Measurements from ENCODE around the gene ZNF281.
"Not testable (repeated sequence)": the region's sequence is repeated elsewhere in the genome, so short reads cannot be mapped to it uniquely, and the experiment has no call there.

Gene ZNF281

DNA sequence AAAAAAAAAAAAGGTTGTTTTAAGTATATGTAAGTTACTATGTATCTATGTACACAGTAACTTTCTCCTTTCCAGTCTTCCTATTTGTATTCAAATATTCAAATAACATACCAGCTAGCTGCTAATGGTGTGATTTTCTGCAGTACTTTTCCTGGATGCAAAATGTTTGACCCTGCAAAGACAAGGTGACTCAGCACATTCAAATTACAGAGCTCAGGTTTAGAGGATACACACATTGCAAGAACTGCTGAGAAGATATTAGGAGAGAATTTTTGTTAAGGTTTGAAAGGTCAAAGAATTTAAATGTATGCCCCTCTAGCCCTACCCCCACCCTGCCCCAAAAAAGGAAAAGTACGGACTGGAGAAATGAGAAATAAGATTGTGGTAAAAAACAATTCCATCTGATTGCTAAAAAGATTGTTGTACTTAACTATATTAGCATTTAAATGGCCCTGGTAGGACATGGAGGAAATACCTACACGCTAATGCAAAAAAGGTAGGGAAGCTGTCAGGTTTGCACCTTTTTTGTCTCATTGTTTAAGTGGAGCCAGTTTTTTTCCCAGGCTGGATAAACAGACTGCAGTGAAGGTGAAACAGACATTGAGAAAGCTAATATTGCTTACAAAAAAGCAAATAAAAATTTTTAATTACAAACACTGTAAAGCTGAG lies 45.6 kb downstream of the ZNF281 start:
- no peak for DNase-seq (ENCODE audit: low spot score)

DNA sequence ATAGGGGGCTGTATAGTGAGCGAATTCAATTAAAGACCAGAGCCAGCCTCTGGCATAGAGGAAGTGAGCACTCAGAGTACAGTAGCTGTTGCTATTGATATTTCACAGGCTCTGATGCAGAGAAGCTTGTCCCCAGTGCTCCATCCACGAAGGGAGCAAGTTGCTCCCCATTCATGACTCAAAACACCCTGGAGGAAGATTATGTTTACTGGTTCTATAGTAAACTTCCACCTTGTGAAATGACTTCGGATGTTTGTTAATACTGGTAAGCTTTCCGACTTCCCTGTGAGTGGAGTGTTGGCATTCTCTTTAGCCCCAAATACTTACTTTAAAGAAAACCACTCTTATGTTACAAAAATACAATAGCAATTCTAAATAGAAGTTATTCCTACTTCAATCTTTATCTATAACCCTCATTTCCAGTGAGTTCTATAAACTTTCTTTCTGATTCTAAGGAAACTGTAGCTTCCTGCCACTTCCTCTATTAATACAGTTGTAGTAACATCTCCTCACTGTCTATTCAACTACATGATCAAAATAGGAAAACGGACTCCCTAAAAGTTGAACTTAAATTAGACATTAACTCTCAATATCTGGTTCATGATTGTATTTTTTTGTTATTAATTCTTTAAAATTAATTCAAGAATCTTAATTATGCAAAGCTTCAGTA lies 46.4 kb downstream of the ZNF281 start:
- DNase-seq (ENCODE audit: low spot score): no peak

DNA sequence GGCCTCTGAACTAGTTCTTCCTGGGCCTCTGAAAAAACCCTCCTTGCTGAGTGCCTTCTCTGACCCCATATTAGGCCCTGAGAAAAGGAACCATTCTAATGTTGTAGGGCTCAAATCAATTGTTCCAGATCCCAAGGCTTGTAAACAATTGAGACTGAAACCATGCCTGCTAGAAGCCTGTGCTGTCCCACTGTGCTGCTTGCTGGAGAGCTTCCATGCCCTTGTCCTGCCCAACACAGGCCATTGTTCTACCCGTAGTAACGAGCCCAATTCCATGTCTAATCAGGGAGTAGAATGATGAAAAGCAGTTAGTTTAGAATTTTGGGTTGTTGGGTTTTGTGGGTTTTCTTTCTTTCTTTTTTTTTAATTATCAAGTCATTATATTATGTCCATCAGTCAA lies 47.4 kb downstream of the ZNF281 start:
- DNase-seq (ENCODE audit: low spot score): no peak

DNA sequence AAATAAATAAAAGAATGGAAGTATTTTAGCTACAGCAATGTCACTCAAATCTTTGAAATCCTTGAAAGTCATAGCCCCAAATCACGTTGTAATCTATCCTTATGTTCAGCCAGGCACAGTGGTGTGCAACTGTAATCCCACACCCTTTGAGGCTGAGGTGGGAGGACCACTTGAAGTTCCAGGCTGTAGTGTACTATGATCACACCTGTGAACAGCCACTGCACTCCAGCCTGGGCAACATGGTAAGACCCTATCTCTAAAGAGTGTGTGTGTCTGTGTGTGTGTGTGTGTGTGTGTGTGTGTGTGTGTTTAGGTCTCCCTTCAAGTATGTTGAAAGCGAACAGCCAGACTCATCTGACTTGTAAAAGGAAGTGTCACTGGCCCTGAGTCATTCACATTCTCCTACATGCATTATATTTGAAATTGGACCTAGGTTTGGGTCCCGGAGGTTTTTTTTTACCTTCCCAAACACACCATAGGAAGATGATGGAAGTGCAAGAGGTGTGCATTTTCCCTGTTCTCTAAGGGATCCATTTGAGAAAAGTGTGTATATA lies 50.1 kb downstream of the ZNF281 start:
- no peak for DNase-seq (ENCODE audit: low spot score)

DNA sequence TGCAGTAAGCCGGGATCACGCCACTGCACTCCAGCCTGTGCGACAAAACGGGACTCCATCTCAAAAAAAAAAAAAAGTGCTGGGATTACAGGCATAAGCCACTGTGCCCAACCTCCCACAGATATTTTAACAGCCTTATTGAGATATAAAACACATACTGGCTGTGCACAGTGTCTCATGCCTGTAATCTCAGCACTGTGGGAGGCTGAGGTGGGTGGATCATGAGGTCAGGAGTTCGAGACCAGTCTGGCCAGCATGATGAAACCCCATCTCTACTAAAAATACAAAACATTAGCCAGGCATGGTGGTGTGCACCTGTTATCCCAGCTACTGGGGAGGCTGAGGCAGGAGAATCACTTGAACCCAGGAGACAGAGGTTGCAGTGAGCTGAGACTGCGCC lies 51.9 kb downstream of the ZNF281 start:
- not testable (repeated sequence) for DNase-seq (ENCODE audit: low spot score)

DNA sequence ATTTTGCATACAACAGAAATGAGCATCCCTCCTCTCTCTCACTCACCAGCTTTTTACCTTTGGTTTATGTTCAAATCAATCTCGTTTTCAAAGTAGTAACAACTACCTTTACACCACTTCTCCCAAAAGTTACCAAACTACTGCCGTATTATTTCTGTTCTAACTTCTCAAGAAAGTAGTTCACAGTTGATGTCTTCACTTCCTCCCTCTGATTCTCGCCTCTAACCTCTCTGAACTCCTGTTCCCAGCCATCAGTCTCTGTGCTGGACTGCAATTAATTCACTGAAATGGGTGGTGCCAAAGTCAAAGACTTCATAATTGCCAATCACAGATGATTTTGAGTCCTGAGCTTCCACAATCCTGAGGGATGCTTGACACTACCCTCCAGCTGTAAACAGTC lies 54.0 kb downstream of the ZNF281 start:
- no peak for DNase-seq (ENCODE audit: low spot score)

Measured in cerebellar cortex (tissue), 1 donor.